Breast epithelium (tissue), 4 donors: Measurements from ENCODE around the gene HMGB1. TPM values are rescaled to one million over a fixed set of nuclear protein-coding genes. Genes with fewer than 3 reads are reported as not detected.

Source experiments
- DNase-seq, 2 donors: peaks; one replicate each; pipeline ENCODE4 v3.0.0-alpha.2; 2019; ENCODE audit warnings: low spot score in 2 of 2
- H3K27ac ChIP-seq, 2 donors: fragments of 200-600 bp; sonication (generic) in 1 of 2; one replicate each; pipeline ENCODE4 v1.5.1; 2016 to 2019; ENCODE audit warnings: mild to moderate bottlenecking in 1 of 2
- H3K27me3 ChIP-seq, 2 donors: fragments of 200-600 bp; sonication (generic) in 1 of 2; one replicate each; pipeline versions ENCODE4 v1.5.1 to v1.6.0; 2017 to 2019; ENCODE audit warnings: control low read depth in 1 of 2, mild to moderate bottlenecking in 1 of 2
- H3K36me3 ChIP-seq: fragments of 200-600 bp; one replicate; pipeline ENCODE4 v1.5.1; 2019
- H3K4me1 ChIP-seq, 2 donors: fragments of 200-600 bp; sonication (generic); one replicate each; pipeline ENCODE4 v1.5.1; 2016 to 2019; ENCODE audit warnings: control low read depth in 1 of 2
- H3K4me3 ChIP-seq, 3 donors: fragments of 200-600 bp; sonication (generic); 1 replicate in 2 of 3; 2 replicates in 1 of 3; pipeline ENCODE4 v1.5.1; 2016 to 2019; ENCODE audit warnings: mild to moderate bottlenecking in 3 of 3, moderate library complexity in 2 of 3
- H3K9me3 ChIP-seq, 2 donors: fragments of 200-600 bp; sonication (generic) in 1 of 2; one replicate each; pipeline ENCODE4 v1.5.1; 2016 to 2019; ENCODE audit warnings: control low read depth in 1 of 2
- POLR2A ChIP-seq: fragments of 450-650 bp; IDR thresholded peaks from one replicate; pipeline ENCODE4 v1.6.1; 2016; ENCODE audit warnings: antibody characterized with exemption, mild to moderate bottlenecking, moderate library complexity
- POLR2AphosphoS5 ChIP-seq, 3 donors: sonication (generic); formaldehyde crosslinking; IDR thresholded peaks; one replicate each; pipeline ENCODE4 v1.6.1; 2017; ENCODE audit warnings: antibody characterized with exemption in 3 of 3
- intact Hi-C: fragments of 100-400 bp; cut with DNase I; formaldehyde crosslinking; loops from one replicate; pipeline ENCODE4 v1.15.1; 2023; ENCODE audit warnings: low total_unique reads
- total RNA-seq, 3 donors: library from RNA; depleted of rRNA; stranded (reverse); fragments of >200 nt; gene quantifications; one replicate each; pipeline ENCODE4 v1.1.0, GENCODE V29; 2016
- TF ChIP-seq, protein P1 (sequence below), 3 donors: fragments of 450-650 bp; IDR thresholded peaks; one replicate each; pipeline ENCODE4 v1.5.1; 2016 to 2017; ENCODE audit warnings: antibody characterized with exemption in 3 of 3, mild to moderate bottlenecking in 3 of 3, moderate library complexity in 3 of 3

HMGB1 gene
- total RNA-seq, 3 donors from 2014 or later: 185 to 269 (median 262) TPM

GRCh38 chr13:30440910-30441703, 24.6 kb downstream of the HMGB1 start:
- Histone ChIP-seq H3K9me3 (no peaks in the 10 kb centered on the region), H3K36me3 (no peaks in the 10 kb centered on the region), H3K4me3 (no peak overlapping the region), H3K27ac (no peak overlapping the region), H3K4me1 (no peaks in the 10 kb centered on the region), H3K27me3 (no peaks in the 10 kb centered on the region)
- TF ChIP-seq, protein P1, sequence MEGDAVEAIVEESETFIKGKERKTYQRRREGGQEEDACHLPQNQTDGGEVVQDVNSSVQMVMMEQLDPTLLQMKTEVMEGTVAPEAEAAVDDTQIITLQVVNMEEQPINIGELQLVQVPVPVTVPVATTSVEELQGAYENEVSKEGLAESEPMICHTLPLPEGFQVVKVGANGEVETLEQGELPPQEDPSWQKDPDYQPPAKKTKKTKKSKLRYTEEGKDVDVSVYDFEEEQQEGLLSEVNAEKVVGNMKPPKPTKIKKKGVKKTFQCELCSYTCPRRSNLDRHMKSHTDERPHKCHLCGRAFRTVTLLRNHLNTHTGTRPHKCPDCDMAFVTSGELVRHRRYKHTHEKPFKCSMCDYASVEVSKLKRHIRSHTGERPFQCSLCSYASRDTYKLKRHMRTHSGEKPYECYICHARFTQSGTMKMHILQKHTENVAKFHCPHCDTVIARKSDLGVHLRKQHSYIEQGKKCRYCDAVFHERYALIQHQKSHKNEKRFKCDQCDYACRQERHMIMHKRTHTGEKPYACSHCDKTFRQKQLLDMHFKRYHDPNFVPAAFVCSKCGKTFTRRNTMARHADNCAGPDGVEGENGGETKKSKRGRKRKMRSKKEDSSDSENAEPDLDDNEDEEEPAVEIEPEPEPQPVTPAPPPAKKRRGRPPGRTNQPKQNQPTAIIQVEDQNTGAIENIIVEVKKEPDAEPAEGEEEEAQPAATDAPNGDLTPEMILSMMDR (IDR thresholded peaks at IDR 0.05): no peak
- TF ChIP-seq POLR2A (no peak), POLR2AphosphoS5 (IDR thresholded peaks at IDR 0.05) (no peak)
- intact Hi-C loops: no loop called here
- no peak for DNase-seq

GRCh38 chr13:30438286-30438685, 27.4 kb downstream of the HMGB1 start:
- no peak for DNase-seq

GRCh38 chr13:30437177-30437576, 28.6 kb downstream of the HMGB1 start:
- Histone ChIP-seq H3K4me3 (no peak overlapping the region), H3K27ac (no peak overlapping the region), H3K4me1 (no peaks in the 10 kb centered on the region), H3K27me3 (no peaks in the 10 kb centered on the region), H3K36me3 (no peaks in the 10 kb centered on the region), H3K9me3 (no peaks in the 10 kb centered on the region)
- intact Hi-C loops: no loop called here
- TF ChIP-seq, protein P1 (IDR thresholded peaks at IDR 0.05): no peak
- DNase-seq: no peak

More at GRCh38 chr13:30438286-30438685, 27.4 kb downstream of the HMGB1 start:
- Histone ChIP-seq H3K36me3 (no peaks in the 10 kb centered on the region), H3K27ac (no peak overlapping the region), H3K4me1 (no peaks in the 10 kb centered on the region), H3K27me3 (no peaks in the 10 kb centered on the region), H3K9me3 (no peaks in the 10 kb centered on the region), H3K4me3 (no peak overlapping the region)
- no peak for TF ChIP-seq POLR2A
- intact Hi-C loops: no loop called here

- no peak for DNase-seq
- intact Hi-C loops: no loop called here
- Histone ChIP-seq H3K4me1 (no peaks in the 10 kb centered on the region), H3K36me3 (no peaks in the 10 kb centered on the region), H3K4me3 (no peak overlapping the region), H3K27me3 (no peaks in the 10 kb centered on the region), H3K27ac (no peak overlapping the region), H3K9me3 (no peaks in the 10 kb centered on the region)
- TF ChIP-seq POLR2A (no peak), POLR2AphosphoS5 (IDR thresholded peaks at IDR 0.05) (no peak)
- TF ChIP-seq, protein P1 (IDR thresholded peaks at IDR 0.05): no peak
Observed at GRCh38 chr13:30435911-30436451, 29.8 kb downstream of the HMGB1 start.

DNA sequence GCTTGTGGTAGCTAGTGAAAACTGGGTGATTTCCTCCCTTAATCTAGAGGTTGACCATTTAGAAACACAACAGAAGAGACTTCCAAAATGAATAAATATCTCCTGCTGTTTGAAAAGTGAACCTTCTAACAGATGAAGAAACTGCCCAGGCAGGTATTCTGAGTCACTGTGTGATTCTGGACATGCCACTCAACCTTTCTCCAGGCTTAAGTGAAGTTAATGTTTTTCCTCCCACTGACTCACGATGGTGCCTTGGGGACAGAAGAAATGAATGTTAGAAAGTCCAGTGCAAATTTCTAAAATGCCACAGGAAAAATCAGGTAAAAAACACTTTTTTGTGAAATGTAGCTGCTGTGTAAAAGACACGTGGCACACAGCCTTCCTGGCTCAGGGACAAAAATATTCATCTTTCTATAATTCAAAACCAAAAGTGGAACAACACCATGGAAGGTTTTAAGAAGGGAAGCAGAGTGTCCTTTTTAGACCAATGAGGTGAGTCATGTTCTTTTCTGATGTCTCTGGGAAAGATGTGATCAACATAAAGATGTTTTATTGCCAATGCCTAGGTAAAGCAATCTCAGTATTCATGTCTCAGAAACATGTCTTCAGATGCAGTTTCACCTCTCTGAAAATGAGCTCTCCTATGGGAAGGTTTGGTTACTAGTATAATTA, 34.3 kb downstream of the HMGB1 start:
- H3K9me3 ChIP-seq: no peaks in the 10 kb centered on the region
- H3K27ac ChIP-seq: no peak overlapping the region
- H3K27me3 ChIP-seq: no peaks in the 10 kb centered on the region
- no peak overlapping the region for H3K4me3 ChIP-seq
- no peaks in the 10 kb centered on the region for H3K36me3 ChIP-seq
- DNase-seq: no peak
- intact Hi-C loops: no loop called here
- no peaks in the 10 kb centered on the region for H3K4me1 ChIP-seq
- TF ChIP-seq, protein P1 (IDR thresholded peaks at IDR 0.05): no peak
- no peak for TF ChIP-seq POLR2AphosphoS5 (IDR thresholded peaks at IDR 0.05)
- TF ChIP-seq POLR2A: no peak
